Stimulated activated CD4-positive, alpha-beta T cell treated with anti-CD3 and anti-CD28 coated beads, TNF-alpha, amount 100 ng/mL, for 4 hours (primary cell): ENCODE measurements around the gene EML4.
A peak's percentile ranks its signal among the peaks of the same experiment; 100 is the strongest.

ENCODE experiments used
- DNase-seq, 3 experiments: peaks; one replicate each; pipeline ENCODE4 v3.0.0-alpha.2; 2020; ENCODE audit warnings: low read depth in 3 of 3

Gene EML4

DNA sequence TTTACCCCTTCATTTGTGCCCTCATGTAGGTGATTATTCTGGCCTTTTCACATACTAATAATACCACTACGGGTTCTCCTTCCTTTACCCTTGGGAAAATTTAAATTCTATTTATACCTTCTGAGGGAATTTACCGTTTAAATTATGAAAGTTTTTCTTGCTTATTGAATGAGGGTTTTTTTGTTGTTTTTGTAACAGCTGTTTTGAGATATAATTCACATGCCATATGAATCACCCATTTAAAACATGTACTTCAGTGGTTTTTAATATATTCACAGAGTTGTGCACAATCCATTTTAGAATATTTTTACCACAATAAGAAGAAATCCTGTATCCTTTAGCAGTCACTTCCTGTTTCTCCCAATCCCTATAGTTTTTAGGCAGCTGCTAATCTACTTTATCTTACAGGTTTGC is 54.7 kb downstream of the EML4 start:
- no peak for DNase-seq

DNA sequence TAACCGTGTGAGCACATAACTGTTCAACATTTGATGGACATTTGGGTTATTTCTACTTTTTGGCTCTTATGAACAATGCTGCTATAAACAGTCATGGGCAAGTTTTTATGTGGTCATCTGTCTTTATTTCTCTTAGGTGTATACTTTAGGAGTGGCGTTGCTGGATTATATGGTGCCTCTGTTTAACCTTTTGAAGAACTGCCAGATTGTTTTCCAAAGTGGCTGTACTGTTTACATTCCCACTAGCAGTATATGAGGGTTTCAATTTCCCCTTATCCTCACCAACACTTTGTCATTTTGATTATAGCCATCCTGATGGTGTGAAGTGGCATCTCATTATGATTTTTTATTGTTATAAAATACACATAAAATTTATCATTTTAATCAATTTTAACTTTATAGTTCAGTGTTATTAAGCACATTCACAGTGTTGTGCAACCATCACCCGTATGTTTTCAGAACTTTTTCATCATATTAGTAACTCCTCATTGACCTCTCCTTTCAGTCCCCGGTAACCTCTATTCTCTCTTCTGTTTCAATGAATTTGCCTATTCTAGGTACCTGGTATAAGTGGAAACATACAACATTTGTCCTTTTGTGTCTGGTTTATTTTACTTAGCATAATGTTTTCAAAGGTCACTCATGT is 55.4 kb downstream of the EML4 start:
- DNase-seq, result no peak

DNA sequence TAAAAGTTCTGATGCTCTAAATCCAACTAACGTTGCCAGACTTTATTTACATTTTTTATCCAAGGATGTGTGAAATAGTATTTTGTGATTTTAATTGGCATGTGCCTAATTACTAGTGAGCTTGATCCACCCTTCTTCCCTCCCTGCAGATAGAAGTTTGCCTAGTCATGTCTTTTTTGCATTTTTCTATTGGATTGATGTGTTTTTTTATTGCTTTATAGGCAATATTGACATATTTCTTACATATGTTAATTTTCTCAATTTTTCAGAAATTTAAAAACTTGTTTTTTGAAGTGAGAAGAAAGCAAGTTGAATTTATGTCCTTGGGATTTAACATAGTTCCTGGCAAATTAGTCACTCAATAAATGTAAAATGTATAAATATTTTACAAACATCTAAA is 56.4 kb downstream of the EML4 start:
- no peak for DNase-seq

DNA sequence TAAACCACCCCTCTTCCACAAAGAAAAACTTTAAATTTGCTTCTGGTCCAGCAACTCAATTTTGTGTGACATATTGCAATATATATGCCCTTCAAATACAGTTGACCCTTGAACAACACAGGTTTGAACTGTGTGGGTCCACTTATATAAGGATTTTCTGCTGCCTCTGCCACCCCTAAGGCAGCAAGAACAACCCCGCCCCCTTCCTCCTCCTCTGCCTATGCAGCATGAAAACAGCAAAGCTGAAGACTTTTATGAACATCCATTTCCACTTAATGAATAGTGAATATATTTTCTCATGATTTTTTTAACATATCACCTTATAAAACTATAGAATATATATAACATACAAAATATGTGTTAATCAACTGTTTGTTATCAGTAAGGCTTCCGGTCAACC is 58.3 kb downstream of the EML4 start:
- no peak for DNase-seq

DNA sequence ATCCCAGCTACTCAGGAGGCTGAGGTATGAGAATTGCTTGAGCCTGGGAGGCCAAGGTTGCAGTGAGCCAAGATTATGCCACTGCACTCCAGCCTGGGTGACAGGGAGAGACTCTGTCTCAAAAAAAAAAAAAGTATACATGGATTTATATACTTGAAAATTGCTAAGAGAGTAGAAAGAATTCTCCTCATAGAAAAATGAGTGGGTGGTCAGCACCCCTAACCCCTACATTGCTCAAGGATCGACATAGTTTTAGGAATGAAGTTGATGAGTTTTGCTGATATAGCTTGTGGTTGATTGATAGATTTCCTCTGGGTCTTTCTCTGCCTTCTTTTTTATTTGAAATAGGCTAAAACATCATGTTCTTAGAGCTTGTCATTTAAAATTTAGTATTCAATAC is 58.9 kb downstream of the EML4 start:
- DNase-seq, result no peak

DNA sequence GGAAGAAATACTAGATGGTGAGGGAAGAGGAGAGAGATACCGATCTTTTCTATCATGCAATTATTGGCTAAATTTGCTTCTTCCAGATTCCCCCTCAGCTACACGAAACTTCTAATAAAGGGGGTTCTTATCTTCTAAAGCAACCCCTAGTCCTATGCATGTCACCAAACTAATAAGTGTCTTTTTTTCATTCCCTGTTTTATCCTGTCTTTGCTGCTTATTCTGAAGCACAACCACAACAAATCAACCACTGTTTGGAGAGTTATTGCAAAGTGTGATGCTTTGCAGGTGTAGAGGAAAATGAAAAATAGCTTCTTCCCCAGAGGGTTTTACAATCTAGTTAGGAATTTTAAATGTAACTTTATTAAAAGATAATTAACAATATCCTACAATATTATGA is 60.8 kb downstream of the EML4 start:
- no peak for DNase-seq

DNA sequence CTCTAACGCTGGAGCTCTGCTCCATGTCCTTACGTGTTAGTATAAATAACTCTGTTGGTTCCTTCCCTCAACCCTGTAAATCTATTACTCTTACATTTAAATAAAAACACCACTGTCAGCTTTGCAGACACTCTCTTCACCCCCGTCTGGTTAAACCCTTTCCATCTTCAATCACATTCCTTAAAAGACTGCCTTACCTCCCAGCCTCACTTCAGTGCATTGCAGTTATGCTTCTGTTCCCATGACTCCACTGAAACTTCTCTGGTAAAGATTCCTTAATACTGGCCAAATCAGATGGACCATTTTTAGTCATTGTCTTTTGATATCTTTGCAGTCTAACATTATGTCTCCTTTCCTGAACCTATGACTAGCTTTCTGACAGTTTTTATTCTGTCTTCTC is 61.7 kb downstream of the EML4 start:
- no peak for DNase-seq

DNA sequence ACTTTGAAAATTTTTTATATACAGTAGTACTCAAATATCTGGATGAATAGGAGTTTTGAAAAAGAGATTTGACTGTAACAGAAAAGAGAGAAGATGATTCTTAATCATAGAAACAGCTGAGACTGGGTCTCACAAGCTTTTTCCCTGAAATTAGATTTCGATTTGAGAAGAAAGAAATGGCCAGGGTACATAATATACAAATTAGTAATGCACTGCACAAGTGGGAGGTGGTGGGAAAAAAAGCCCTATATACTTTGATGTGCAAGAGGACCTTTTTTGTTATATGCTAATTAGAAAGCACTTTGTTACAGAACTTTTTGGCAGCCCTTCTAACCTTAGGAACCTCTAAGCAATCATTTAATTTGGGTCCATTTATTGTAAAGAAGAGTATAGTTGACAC is 62.9 kb downstream of the EML4 start:
- DNase-seq, result no peak

DNA sequence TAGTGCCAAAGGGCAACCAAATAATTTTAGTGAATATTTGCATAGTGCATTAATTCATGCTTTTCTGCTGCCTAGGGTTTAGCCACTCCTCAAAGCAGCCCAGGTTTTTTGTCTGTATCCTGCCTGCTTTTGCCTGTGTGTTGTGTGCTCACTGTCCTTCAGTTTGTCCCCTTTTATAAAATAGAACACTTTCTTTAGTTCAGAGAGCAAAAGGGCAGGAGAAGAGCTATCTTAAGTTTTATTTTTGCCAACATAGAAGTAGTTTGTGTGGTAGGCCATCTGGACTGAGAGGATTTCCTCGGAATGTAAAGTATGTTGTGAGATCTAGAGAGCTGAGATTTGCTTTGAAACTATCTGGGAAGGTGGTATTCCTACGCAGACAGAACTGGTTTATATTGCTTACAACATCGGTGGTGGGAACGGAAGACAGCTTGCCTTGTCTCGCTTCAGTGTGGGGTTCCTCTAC is 64.9 kb downstream of the EML4 start:
- no peak for DNase-seq

DNA sequence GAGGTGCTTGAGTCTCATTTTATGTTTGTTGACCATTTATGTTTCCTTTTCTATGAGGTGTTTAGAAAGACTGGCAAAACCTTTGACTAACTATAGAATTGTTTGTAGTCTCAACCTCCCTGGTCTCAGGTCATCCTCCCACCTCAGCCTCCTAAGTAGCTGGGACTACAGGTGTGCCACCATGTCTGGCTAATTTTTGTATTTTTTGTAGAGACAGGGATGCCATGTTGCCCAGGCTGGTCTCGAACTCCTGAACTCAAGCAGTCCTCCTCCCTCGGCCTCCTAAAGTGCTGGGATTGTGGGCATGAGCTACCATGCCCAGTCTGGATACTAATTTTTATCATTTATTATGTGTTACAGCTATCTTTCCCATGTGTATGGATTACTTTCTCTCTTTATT is 67.8 kb downstream of the EML4 start:
- DNase-seq, result no peak

DNA sequence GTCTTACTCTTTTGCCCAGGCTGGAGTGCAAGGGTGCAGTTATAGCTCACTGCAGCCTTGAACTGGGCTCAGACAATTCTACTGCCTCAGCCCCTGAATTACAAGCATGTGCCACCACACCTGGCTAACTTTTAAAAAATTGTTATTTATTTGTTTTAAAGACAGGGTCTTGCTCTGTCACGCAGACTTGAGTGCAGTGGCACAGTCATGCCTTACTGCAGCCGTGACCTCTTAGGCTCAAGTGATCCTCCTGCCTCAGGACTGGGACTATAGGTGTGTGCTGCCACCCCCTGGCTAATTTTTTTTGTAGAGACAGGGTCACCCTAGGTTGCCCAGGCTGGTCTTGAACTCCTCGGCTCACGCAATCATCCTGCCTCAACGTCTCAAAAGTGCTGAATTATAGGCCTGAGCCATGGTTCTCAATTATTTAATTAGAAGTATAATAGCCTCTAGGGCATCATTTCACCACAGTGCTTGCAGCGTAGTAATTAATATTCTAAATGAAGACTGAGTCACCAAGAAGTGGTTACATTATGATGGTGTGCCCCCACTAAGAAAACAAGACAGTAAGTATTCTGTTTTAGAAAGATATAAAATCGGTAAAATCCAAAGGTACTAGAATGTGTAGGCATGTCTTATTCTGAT is 69.6 kb downstream of the EML4 start:
- DNase-seq, result peak in 2 of 3 experiments; percentile 4 to 10

DNA sequence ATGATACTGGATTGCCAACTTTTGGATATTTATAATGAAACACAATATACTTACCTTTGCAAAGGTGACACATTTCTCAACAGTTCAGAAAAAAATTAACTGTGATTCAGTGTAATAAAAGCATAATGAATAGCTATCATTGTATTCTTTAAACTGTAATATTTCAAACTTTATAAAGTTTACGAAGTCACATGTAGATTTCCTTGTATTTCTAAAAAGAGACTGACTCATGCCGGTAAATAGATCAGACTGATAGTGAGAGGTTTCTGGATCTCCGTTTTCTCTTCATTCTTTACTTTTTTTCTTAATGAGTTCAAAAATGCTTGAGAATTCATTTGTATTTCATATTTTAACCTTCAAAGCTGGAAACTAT is 70.1 kb downstream of the EML4 start:
- DNase-seq, result no peak

DNA sequence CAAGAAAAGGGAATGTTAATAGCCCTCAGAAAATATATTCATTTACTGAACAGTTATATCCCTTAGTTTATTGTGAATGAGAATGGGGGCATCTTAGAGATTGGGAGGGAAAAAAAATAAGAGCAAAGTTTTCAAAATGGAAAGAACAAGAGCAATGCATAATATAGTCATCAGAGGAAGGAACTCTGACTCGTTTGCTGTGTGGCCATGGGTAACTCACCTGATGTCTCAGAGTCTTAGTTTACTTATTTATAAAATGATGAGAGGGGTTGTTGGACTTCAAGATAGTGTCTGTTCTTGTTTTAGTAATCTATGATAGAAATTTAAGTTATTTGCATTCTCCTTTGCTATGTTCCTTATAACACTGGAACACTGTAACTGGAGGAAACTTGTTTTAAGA is 70.7 kb downstream of the EML4 start:
- DNase-seq, result no peak

DNA sequence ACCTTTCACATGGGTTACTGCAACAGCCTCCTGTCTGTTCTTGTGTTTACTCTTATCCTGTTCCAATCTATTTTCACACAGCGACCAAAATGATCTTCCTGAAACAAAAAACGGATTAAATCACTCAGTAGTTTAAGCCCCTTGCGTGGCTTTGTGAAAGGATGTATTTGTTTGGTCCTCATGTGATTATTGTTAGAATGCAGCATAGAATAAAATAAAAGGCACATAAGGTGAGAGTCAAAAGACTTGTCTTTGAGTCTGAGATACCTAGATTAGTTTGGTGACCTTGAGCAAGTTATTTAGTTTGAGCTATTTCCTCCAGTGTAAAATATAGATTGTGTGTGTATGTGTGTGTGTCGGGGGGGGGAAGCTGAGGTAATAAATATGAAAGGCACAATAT is 72.4 kb downstream of the EML4 start:
- DNase-seq, result no peak

DNA sequence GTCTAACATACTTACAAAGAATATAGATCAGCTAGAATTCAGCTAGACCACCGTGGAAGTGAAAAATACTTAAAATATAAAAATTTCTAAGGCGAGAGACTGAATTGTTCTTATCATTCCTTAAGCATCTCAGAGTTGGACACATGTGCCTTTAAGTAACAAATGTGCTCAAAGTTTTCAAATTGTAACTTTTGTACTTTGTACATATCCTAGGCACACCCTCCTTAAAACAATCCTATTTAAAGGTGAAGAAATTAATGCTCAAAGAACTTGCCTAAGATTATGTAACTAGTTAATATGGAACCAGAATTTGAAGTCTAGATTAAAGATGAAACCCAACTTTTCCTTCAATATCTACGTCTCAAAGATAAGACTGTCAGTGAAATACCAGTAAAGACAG is 74.1 kb downstream of the EML4 start:
- DNase-seq, result no peak

DNA sequence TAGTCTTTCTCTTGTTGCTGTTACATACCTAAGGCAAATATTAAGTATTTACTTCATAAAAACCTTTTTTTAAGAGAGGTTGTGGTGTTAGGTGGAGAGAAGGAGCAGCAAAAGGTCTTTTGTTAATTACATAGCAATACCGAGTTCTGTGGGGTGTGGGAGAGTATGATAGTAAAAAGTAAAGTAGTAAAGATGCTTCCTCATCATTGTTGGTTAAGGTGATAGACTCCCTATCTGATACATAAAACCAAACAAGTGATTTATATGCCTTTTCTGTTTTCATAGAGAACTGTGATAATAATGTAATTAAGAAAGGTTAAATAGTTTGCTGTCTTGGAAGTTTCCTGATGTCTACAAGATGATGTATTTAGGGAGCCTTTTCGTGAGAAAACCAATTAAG is 75.4 kb downstream of the EML4 start:
- no peak for DNase-seq

DNA sequence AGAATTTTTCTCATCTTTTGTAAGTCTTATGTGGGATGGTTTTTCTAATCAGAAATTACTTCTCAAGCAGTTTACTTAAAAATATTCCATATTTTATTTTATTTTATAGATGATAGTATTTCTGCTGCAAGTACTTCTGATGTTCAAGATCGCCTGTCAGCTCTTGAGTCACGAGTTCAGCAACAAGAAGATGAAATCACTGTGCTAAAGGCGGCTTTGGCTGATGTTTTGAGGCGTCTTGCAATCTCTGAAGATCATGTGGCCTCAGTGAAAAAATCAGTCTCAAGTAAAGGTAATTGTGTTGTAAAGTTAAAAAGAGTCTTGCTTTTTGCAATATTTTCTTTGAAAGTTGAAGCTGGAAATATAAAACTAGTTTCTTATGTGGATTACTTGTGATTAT is 76.2 kb downstream of the EML4 start:
- no peak for DNase-seq

DNA sequence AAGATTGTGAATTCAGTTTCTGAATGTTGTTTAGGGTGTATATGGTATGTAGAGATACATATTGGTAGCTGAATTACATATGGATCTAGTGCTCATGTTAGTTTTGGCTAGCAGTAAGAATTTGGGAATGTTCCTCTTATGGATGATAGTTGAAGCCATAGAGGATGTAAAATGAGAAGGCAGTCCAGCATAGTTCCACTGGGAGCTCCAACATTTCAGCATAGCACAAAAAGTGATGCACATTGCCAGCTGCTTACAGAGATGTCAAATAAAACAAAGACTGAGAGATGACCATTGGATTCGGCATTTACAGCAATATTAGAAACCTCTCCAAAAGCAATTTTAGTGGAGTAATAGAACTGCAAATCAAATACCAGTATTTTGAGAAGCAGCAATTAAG is 77.4 kb downstream of the EML4 start:
- no peak for DNase-seq

DNA sequence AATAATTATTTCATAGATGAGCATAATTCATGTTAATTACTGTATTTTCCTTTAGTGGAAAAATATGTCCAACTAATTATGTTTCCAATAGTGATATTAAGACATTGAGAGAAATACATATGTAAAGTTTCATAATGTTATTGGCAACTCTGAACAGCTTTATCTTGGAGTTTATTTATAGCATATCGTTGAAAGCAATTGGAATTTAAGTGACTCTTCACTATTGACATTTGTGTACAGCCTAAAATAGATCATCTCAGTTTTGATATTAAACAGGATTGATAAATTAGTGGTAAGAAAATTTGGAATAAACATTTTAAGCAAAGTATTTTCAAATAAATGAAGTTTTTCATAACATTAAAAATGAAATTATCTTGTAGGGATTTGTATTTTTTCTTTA is 79.7 kb downstream of the EML4 start:
- no peak for DNase-seq

DNA sequence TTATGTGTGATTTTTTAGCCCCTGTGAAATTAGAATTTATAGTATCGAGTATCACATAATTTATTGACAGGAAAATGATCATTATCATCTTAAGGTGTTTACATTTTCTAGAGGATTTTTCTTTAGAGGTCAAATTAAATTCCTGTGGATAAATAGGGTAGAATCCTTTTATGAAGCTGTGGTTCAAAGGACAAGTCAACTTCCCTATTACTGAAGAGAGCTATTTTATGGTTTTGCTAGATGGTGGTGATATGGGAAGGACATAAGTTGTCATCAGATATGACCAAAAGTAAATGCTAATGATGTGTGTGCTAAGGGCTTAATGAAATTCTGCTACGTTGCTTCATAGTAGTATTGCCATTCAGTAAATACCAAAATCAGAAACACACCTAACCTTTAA is 80.1 kb downstream of the EML4 start:
- DNase-seq, result no peak

DNA sequence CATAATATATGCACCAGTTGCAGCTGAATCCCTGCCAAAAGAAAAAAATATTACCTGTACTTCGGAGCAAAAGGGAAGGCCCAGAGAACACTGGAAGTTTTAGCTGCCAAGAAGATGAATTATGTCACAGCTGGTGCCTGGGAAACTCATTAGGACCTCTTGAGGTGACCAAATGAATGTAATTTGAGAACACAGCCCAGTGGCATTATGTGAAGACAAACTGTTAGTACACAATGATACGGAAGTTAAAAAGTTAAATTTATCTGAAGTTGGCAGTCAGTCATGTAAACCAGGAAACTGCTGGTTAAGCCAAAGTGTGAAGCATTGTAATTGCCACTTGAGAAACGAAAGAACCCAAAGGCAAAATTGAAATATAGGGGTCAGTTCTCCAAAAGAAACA is 80.7 kb downstream of the EML4 start:
- no peak for DNase-seq

DNA sequence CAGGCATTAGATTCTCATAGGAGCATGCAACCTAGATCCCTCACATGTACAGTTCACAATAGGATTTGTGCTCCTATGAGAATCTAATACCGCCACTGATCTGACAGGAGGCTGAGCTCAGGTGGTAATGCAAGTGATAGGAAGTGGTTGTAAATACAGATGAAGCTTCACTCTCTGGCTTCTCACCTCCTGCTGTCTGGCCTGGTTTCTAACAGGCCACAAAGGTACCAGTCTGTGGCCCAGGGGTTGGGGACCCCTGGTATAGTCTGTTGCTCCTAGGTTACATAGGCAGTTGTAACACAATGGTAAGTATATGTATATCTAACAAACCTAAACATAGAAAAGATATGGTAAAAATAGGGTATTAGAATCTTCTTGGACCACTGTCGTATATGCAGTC is 81.8 kb downstream of the EML4 start:
- no peak for DNase-seq

DNA sequence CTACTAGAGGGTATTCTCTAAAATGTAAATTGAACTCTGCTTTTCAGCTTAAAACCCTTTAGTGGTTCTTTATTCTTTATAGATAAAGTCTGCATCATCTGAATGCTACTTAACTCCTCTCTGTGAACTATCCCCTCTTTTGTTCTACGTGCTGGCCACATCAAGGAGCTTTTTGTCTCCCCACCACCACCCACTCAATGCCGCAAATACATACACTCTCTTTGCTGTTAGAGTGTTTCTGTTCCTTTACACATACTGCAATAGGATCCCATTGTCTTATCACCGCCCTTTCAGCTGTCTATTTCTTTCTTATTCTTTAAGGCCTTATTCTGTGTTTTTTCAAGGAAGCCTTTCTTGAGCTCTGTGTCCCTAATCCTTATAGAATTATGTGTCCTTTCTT is 83.3 kb downstream of the EML4 start:
- DNase-seq, result no peak
